HG03342 (cell line): ENCODE data around the gene CD22.
"Not testable (repeated sequence)": the region's sequence is repeated elsewhere in the genome, so short reads cannot be mapped to it uniquely, and the experiment has no call there.

ENCODE experiments used
- ATAC-seq: cut with Tn5 transposase; IDR thresholded peaks from one replicate; pipeline ENCODE4 v1.9.1; 2021; ENCODE audit warnings: mild to moderate bottlenecking, moderate library complexity; ENCODE audit not compliant: unreplicated experiment

CD22 gene

DNA sequence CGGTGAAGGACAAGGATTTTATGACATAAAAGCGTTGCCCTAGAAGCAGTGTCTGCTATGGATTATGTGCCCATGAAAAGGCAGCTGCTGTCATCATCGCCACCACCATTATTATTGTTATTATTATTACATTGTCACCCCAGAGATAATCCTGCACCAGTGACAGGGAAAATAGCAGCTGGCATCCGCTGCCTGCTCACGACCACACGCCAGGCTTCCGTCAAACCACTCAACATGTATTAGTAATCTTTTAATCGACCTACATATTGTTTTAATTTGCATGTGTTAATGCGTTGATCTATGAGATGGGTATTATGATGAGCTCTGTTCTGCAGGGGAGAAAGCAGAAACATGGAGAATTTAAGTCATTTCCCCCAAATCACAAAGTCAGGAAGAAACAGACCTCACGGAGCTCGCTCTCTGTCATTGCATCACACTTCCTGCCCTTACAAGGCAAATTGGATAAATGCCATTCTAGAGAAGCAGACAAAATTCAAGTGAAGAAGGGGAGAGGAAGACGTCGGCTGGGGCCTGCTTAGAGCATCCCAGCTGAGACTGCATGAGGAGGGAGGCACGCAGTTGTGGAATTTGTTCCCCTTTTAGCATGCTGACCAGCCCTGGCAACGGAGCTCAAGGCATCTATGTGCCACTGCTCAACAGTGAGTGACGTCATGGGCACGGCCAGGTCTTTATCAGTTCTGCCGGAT lies 29.0 kb downstream of the CD22 start, which contains the start of gene FFAR3:
Gene FFAR3, plus strand, starts transcription at position 594 of the 707 bp plus-strand sequence. CDS start 431 bp downstream, outside the sequence.
- ATAC-seq, result no peak

DNA sequence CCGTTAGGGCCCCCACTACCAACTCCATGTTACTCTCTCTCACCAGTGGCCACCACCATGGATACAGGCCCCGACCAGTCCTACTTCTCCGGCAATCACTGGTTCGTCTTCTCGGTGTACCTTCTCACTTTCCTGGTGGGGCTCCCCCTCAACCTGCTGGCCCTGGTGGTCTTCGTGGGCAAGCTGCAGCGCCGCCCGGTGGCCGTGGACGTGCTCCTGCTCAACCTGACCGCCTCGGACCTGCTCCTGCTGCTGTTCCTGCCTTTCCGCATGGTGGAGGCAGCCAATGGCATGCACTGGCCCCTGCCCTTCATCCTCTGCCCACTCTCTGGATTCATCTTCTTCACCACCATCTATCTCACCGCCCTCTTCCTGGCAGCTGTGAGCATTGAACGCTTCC lies 29.8 kb downstream of the CD22 start:
- ATAC-seq, result not testable (repeated sequence)

DNA sequence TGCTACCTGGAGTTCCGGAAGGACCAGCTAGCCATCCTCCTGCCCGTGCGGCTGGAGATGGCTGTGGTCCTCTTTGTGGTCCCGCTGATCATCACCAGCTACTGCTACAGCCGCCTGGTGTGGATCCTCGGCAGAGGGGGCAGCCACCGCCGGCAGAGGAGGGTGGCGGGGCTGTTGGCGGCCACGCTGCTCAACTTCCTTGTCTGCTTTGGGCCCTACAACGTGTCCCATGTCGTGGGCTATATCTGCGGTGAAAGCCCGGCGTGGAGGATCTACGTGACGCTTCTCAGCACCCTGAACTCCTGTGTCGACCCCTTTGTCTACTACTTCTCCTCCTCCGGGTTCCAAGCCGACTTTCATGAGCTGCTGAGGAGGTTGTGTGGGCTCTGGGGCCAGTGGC lies 30.4 kb downstream of the CD22 start:
- ATAC-seq, result not testable (repeated sequence)

DNA sequence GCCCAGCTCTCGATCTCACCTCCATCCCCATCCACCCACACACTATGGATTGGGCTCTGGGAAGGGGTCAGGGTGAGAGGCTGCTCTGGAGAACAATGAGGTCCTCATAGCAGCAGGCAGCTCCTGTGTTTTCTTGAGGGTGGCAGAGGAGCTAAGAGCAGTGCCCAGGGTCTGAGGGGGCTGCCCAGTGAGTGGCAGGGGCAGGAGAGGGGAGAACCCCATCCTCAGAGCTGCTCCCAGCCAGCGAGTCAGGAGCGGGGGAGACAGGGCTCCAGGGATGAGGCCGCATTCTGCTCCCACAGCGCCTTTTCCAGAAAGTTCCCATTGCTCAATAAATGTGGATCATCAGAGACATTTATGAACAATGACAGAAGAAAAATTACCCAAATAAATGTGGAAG lies 31.1 kb downstream of the CD22 start:
- not testable (repeated sequence) for ATAC-seq

DNA sequence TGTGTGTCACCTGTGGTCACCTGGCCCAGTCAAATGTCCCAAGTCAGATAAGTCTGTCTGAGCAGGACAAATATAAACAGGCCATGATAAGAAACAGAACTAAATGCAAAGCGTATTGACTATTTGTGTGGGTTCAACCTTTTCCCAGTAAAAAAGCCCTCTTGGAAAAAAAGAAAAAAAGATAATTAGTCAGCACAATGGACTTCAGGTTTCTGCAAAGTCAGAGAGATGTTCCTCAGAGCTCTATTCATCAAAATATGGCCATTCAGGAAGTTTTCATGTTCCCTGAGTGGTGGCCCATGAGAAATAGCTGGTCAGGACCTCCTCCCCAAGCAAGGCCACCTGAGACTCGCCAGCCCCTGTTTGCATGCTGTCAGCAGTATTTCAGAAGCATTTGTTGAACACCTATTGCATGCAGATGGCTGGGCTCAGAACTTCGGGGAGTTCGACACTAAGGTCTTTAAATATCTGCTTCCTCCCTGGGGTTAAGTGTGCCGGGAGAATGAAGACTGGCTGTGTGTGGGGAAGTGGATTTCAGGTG lies 32.0 kb downstream of the CD22 start:
- no peak for ATAC-seq

DNA sequence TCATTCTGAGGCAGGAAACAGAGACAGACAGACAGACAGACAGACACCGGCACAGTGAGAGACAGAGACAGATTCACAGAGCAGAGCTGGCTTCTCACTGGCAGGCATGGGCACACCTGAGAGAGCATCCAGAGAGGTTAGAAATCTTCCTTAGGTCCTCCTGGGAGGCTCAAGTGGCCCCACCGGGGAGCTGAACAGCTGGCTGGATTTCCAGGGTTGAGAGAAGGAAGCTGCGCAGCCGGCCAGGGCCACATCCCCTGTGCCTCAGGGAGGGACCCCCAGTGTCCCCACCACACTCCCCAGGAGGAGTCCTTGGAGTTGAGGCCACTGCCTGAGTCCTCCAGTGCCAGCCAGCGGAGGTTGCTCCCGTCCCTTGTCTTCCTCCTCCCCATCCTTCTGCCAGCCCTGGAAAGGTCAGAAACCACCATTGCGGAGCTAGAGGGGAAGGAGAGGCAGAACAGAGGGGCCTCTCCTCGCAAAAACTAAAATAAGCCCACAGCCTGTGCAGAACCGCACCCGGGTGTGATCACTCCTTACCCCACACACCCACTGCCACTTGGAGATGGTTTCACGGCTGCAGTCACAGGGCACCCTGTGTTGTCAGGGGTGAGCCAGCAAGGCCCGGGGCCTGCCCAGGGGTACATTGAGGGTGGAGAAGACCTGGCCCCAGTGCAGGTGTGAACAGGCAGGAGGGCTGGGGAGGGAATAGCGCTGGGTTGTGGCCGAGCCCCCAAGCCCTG lies 33.4 kb downstream of the CD22 start:
- ATAC-seq, result no peak

DNA sequence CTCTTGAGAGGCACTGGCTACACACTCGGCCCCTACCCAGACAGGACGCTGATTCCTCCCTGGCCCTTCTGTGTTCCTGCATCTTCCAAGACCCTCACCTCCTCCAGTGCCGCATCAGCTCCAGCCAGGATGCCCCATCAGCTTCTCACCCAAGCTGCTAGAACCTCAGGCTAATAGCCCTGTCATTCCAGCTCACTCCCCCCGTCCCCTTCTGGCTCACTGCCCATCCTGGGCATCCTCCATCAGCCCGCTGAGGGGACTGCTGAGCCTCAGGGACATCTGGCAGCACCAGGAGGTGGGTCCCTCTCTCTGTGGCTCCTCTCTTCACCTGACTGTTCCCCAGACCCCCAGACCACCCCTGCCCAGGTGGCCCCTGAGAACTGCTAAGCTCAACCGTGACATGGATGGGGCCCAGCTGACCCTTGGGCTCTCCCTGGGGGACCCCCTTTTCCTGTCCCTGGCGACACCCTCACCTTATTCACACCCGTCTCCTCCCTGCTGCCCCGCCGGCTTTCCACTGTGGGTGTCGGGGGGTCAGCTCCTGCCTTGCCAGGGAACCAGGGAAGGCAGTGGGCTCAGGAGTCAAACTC lies 34.1 kb downstream of the CD22 start:
- no peak for ATAC-seq

DNA sequence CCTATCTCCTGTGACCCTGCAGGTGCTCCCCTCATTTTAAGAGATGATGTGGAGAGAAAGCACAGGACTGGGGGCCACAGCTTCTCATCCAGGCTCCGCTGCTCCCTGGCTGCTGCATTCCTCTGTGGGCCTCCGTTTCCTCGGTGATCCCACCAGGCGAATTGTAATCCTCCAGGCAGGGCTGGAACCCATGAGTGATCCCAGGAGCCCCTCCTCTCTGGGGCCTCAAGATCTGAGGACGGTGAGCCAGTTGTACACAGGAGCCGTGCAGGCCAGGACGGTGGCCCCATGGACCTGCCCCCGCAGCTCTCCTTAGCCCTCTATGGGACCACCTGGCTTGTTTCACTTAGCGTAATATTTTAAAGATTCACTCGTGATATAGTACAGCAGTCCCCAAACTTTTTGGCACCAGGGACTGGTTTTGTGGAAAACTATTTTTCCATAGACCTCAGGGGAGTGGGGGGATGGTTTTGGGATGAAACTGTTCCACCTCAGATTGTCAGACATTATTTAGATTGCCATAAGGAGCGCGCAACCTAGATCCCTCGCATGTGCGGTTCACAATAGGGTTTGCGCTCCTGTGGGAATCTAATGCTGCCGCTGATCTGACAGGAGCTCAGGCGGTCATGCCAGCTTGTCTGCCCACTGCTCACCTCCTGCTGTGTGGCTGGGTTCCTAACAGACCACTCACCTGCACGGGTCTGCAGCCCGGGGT lies 34.9 kb downstream of the CD22 start:
- no peak for ATAC-seq

DNA sequence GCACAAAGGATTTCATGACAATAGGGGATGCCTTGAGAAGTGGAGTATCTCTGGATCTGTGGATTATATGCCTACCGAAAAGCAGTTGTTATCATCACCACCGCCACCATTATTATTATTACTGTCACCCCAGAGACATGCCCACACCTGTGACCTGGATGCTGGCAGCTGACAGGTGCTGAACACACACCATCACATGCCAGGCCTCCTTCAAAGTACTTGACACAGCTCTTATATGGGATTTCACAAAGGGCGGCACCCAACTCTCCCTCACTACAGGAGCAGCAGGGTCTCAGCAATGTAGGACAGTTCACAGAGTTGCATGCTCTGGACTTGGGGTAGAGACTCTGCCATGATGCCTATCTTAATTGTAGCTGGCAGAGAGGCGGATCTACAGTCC lies 36.3 kb downstream of the CD22 start:
- no peak for ATAC-seq

DNA sequence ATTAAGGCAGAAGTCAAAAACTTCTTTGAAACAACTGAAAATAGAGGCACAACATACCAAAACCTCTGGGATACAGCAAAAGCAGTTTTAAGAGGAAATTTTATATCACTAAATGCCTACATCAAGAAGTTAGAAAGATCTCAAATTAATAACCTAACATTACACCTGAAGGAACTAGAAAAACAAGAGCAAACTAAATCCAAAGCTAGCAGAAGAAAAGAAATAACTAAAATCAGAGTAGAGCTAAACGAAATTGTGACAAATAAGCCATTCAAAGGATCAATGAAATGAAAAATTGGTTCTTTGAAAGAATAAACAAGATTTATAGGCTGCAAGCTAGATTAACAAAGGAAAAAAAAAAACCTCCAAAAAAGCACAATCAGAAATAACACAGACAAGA lies 39.4 kb downstream of the CD22 start:
- no peak for ATAC-seq

DNA sequence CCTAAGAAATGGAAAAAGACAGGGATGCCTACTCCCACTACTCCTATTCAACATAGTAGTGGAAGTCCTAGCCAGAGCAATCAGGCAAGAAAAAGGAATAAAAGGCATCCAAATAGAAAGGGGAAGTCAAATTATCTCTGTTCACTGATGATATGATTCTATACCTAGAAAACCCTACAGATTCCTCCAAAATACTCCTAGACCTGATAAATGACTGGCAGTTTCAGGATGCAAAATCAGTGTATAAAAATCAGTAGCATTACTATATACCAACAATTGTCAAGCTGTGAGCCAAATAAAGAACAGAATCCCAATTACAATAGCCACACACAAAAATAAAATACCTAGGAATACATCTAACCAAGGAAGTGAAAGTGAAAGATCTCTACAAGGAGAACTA lies 40.5 kb downstream of the CD22 start:
- no peak for ATAC-seq

DNA sequence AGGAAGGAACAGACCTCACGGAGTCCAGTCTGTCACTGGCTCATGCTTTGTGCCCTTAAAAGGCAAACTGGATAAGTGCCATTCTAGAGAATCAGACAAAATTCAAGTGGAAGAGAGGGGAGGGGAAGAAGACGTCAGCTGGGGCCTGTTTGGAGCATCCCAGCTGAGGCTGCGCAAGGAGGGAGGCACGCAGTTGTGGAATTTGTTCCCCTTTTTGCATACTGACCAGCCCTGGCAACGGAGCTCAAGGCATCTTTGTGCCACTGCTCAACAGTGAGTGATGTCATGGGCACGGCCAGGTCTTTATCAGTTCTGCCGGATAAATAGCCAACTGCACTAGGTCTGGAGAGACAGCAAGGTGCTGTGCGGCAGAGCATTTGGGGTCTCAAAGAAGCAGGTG lies 41.7 kb downstream of the CD22 start, which contains the start of gene GPR42:
Gene GPR42, plus strand, starts transcription at position 347 of the 400 bp plus-strand sequence. CDS start 292 bp downstream, outside the sequence.
- no peak for ATAC-seq

DNA sequence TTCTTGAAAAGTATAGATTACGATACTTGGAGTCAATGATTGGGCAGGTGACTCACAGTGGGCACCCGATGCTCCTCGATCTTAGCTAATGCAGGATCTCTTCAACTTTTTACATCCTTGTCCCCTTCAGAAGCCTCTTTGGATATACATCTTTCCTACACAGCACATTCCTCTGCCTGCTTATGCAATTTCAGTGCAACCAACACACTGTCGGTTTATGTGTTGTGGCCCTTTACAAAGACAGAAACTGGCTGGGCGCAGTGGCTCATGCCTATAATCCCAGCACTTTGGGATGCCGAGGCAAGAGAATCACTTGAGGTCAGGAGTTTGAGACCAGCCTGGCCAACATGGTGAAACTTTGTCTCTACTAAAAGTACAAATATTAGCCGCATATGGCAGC lies 44.5 kb downstream of the CD22 start:
- no peak for ATAC-seq

DNA sequence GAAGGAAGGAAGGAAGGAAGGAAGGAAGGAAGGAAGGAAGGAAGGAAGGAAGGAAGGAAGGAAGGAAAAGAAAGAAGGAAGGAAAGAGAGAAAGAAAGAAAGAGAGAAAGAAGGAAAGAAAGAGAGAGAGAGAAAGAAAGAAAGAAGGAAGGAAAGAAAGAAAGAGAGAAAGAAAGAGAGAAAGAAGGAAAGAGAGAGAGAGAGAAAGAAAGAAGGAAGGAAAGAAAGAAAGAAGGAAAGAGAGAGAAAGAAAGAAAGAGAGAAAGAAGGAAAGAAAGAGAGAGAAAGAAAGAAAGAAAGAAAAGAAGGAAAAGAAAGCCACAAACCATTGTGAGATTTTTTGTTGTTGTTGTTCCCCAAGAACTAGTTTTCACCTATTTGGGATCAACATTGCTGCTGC lies 45.0 kb downstream of the CD22 start:
- not testable (repeated sequence) for ATAC-seq

DNA sequence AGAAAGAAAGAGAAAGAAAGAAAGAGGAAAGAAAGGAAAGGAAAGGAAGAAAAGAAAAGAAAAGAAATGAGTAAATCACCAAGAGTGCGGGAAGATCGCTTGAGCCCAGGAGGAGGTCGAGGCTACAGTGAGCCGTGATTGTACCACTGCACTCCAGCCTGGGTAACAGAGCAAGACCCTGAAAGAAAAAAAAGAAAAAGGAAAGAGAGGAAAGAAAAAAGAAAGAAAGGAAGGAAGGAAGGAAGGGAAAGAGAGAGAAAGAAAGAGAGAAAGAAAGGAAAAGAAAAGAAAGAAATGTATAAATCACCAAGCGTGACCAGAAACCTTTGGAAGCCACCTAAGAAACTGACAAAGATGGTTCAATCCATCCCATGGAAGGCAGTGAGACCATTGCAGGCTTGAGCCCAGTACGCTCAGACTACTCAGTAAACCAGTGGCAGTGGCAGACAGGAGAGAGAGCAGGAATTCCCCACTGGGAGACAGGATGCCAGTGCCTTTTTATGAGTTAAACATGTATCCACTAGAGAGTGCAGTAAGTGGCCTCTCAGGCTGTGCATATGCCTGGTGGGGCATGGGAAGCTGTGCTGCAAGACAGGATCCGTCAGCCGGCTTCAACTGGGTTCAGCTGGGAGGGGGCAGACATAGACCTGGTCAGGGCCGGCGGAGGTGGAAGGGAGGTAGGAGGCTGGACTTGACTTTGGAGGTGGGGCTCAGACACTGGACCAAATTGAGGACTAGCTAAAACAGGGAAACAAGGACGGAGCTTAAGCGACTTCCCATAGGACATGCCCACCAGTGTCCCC lies 46.7 kb downstream of the CD22 start:
- no peak for ATAC-seq

DNA sequence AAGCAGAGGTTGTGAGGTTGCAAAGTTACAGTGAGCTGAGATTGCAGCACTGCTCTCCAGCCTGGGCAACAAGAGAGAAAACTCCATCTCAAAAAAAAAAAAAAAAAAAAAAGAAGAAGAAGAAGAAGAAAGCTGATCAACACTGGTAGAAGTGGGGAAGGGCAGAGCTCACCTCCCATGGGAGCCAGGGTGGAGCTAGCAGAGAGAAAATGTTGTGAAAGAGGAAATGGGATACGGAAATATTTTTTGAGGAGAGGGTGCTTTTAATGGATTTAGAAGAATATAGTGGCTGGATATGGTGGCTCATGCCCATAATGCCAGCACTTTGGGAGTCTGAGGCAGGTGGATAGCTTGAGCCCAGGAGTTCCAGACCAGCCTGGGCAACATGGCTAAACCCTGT lies 48.7 kb downstream of the CD22 start:
- ATAC-seq, result no peak

DNA sequence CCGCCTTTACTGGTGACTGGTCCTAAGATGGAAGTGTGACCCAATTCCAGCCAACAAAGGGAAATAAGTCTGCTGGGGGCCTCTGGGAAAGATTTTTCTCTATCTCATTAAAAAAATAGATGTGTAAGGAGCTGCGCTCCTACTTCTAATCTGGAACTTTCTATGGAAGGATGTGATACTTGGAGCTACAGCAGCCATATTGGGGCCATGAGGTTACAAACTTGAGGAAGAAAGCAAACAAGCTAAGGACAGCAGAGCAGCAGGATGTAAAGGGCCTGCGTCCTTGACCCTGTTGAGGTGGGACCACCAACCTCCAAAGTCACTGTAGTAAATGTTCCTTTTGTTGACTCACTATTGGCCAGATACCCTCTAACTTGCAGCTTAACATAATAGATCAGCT lies 49.4 kb downstream of the CD22 start:
- ATAC-seq, result no peak

DNA sequence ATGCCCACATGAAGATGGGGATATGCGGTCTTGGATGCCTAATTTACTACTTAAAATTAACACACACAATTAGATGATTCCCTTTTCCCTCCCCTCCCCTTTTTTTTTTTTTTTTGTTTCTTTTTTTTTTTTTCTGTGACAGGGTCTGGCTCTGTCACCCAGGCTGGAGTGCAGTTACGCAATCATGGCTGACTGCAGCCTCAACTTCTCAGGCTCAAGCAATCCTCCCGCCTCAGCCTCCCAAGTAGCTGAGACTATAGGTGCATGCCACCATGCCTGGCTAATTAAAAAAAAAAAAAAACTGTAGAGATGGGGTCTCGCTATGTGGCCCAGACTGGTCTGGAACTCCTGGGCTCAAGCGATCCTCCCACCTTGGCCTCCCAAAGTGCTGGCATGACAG lies 50.6 kb downstream of the CD22 start:
- not testable (repeated sequence) for ATAC-seq

DNA sequence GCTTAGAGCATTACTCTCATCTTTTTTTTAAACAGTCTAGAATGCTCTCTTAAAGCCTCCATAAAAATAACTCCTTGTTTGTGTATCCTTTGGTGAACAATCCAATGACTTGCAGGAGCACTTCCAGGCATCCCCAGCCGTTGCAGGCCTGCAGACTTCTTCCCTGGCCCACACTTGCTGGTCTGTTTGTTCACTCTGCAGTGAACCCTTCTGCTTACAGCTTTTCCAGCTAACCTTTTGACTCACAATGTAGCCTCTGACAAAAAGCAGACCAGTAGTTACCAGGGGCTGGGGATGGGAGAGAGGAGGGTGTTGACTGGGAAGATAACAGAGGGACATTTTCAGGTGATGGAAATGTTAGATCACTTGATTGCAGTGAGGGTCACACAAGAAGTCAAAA lies 51.0 kb downstream of the CD22 start:
- ATAC-seq, result no peak

DNA sequence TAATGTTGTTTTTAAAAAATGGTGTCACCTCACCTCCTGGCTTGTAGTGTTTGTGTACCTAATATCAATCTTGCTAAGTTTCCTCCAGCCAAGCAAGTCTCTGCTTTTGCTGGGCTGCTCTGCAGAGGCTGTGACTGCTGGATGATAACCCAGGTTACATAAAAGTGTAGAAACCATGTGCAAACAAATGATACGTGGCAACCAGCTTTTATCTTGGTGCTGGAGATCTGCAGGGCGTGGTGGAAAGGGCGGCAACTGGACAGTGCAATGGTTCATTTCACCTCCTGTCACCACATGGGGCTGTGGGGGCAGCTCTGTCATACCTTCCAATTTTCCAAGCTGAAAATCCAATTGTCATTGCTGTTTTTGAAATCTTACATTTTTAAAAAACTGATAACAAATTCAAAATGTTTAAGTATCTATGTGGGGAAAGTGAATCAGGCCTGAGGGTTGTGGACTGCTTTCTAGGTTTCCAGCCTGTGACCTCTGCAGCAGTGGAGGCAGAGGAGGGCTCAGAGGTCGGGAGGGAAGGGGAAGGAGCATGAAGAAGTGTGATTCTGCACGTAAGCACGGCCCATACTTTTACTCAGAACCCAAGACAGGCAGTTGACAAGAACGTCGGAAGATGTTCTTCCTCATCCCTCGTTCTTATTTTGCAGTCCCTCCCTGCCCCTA lies 51.6 kb downstream of the CD22 start:
- ATAC-seq, result no peak
